22Rv1 (cell line): ENCODE results near the gene UTP18.

Experiments
- CTCF ChIP-seq: fragments of 450-650 bp; IDR thresholded peaks from 2 replicates; pipeline ENCODE4 v1.5.1; 2017; ENCODE audit warnings: mild to moderate bottlenecking
- ZFX ChIP-seq: fragments of 450-650 bp; IDR thresholded peaks from 2 replicates; pipeline ENCODE4 v1.6.1; 2017; ENCODE audit warnings: antibody characterized with exemption, borderline replicate concordance

GRCh38 chr17:51341457-51341856 is 81.1 kb downstream of the UTP18 start:
- TF ChIP-seq CTCF (no peak), ZFX (no peak)
